HT1080 (cell line): ENCODE data around the gene TC2N. TPM values are rescaled to one million over a fixed set of nuclear protein-coding genes. Genes with fewer than 3 reads are reported as not detected.

Experiments used
- total RNA-seq: library from RNA; depleted of rRNA; stranded (reverse); fragments of >200 nt; shearing (Covaris generic); gene quantifications from 2 replicates; pipeline ENCODE4 v1.2.3, GENCODE V29; 2014; rRNA removed

Gene TC2N
- total RNA-seq, 1 experiment from 2014 or later: not detected

Other genes with a start within 250 kb of the TC2N start
- gene CATSPERB, start 135.4 kb downstream of the TC2N start, total RNA-seq: not detected in 2 replicates
- 0.47 and 0.67 TPM in 2 replicates for gene FBLN5, start 80.2 kb upstream of the TC2N start, total RNA-seq
- gene TRIP11, start 172.5 kb upstream of the TC2N start, total RNA-seq: 15.2 and 16.7 TPM in 2 replicates
- 32.0 and 34.6 TPM in 2 replicates for gene ATXN3, start 239.0 kb upstream of the TC2N start, total RNA-seq